ENCODE results near the gene WASF3.

The WASF3 gene

DNA sequence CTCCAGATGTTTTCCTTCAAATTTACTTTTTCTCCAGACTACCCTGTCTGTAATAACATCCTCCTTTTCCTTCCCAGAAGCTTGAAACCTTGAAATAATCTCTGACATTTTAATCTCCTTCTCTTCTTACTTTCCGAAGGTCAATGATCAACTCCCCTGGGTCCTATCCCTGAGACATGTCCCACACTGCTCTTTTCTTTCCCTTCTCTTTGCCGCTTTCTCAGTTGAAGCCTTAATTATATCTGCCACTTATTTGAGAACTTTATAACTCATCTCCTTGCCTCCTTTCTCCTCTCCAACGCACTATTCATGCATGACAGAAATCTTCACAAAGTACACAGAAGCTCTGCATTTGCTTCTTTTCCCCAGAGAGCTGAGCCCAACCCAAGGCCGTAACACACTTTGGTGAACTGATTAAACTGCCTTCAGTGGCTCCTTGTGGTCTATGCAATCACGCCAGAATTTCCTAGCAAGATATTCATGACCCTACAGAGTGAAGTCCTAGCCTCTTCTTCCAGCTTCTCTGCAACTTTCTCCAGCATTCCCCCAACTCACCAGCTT lies 9.2 kb upstream of the WASF3 start:
- no peak for DNase-seq

DNA sequence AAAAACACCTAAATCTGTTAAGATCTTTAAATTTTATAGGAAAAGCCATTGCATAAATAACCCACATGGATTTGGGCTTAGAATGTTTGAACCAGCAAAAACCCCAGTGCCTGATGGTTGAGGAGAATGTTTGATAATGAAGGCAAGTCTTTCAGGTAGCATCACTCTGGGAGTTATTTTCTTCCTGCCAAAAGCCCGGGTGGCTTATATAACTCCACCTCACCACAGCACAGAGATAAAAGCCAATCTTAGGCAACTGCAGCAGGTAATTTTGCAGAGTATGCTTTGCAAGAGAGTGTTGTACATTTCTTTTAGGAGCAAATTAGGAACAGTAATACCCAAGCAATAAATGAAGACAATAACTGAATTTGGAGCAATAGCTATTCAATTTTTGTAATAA lies 7.8 kb upstream of the WASF3 start:
- no peak for DNase-seq

DNA sequence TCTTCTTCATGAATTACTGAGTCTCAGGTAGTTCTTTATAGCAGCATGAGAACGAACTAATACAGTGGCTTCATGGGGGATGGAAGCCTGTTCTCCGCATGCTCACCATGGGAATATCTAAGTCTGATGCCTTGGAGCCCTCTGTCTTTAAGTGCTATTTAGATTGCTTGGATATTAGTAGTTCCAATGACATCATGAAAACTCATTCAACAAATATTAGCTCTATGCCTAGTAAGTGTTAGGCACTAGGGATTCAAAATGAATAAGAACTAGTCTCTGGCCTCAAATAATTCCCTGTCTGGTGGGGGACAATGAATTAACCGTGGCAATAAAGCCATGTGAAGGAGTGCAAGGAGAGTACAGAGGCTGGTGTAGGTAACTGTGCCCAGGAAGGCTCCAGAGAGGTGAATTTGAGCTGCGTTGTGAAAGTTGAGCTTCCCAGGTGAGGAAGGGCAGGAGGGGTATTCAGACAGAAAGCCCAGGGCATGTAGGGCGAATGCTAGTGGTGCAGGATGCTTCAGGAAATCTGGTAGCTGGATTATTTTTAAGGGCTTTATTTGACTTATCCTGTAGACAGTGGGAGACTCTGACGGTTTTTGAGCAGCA lies 6.1 kb upstream of the WASF3 start:
- DNase-seq: no peak

DNA sequence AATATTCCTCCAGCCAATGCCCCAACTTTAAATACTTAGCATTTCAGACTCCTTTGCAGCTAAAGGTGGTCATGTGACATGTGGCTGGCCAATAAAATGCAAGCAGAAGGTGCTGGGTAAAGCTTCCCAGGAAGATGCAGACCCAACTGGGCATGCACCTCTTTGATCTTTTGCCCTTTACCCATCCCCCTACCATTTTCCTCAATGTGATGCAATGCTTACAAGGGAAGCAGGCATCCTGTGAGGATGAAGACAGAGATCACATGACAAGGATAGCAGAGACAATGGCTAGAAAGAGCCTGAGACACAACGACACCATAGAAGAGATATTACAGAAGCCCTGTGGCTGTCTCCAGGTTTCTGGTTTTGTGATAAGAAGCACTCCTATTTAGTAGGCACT lies 2.1 kb upstream of the WASF3 start:
- no peak for DNase-seq

DNA sequence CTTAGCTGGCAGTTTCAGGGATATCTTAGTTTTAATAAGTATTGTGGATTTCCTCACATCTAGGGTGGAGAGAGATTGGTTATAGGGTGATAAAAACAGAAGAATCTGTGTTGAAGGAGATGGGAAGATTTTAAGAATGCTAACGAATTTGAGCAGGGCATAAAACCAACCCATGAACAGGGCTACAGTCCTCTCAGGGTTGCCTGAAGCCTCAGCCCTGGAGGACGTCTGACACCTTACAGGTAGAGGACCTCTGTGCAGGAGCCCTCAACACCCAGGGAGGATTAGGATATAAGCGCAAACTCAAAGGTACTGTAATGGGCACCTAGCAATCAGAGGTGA lies 461 bp upstream of the WASF3 start:
- DNase-seq: no peak

DNA sequence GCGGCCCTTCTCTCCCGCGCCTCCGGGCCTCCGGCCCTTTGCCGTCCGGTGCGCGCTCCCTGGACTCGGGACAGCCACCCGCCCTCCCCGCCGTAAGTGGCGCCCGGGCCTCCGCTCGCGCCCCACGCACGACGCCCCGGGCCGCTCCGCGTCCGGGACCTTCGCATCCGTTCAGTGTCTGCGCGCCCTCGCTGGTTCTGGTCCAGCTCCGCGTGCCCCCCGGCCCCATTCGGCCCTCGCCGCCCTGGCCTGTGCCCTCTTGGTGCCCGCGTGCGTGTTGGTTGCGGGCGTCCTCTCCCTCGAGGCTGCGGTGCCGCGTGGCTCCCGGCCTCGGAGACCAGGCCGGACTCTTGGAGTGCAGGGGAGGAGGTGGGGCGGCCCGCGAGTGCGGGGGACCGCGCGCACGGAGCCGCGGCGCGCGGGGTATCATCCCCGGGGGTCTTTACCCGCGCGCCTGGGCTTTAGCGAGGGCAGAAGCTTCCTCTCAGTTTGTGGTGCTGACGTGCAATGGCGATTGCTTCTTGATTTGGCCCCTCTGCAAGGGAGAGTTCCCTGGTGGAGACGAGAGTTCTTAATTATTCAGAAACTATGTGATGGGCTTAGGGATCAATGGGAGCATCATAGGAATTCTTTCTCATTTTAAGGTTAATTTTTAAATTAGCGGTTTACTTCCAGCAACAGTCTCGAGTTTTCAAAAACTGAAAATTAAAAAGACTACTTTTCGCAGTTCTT lies 757 bp downstream of the WASF3 start:
- DNase-seq: no peak

DNA sequence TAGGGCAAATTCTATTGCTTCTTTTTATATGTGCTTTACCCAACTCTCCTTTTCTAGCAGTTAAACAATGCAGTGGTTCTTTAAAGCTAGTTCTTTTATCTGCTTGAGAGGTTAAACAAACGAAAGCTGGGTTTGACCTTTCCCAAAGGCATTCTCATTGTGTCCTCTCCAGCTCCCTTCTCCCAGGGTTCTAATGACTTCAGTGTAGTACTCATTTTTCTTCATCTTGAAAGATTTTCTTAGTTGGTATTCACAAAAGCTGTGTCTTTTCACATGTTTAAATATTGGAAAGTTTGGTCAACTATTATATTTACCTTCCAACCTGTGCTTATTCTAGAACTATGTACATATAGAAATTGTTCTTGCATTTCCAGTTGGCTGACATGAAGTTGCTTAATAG lies 1.5 kb downstream of the WASF3 start:
- no peak for DNase-seq

DNA sequence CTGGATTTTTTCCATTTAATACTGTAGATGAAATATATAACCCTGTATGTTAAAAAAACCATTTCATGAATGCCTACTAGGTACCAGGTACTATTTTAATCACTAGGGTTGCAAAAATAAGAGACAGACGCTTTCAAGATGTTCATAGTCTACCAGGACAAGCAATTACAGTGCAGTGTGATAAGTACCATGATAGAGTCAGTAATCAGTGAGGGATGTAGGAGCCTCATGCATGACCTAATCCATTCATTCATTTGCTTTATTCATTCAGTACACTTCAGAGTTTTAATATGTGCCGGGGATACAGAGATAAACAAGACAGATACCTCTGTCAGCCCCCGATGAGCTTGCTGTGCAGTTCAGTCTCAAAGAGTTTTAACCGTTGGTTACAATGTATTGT lies 3.0 kb downstream of the WASF3 start:
- no peak for DNase-seq

DNA sequence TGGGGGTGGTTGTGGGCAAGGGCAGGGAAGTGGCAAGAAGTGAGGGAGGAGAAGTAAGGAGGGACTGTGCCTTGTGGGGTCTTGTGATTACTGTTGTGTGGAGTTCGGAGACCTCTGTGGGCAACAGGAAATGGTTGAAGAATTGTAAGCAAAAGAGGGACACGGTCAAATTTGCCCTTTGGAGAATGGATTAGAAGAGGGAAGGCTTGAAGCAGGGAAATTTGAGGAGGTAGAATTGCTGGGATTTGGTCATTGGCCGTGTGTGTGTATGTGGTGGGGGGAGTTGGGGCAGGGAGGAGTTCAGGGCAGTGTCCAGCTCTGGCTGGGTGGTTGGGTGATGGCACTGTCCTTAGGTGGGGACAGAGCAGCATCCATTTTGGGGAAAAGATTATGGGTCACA lies 3.6 kb downstream of the WASF3 start:
- no peak for DNase-seq

DNA sequence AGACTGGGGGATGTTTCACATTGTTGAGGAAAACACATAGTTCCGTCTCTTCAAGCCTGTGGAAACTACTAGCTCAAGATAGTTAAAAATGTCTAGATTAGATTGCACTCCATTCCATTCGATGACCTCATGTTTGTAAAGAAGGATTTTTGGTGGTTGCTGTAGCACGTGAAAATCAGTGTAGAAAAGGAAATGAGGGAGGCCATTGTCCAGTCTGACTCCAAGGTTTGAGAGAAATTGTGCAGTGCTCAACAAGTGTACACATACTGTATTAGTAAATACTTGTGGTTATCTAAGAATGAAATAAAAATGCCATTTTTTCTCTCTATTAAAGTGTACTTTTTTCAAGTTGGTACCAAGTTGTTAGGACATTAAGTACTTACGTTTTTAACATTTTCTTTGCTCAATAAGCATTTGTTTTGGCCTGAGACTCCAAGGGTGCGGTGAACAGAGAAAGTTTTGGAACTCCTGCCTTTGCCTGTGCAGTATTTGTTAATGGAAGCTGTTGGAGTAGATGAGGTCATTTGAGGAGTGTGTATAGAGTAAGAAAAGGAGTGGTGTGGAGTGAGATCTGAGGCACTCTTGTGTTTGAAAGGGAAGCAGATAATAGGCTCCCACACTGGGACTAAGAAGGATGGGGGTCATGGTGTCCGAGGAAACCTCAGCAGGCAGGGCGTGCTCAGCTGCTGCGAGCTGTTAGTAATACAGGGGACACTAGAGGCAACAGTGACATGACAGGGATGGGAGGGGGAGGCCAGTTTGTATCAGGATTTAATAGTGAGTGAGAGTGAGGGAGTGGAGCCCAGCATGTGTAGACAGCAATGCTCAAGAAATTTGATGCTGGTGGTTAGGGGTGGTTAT lies 4.4 kb downstream of the WASF3 start:
- no peak for DNase-seq

DNA sequence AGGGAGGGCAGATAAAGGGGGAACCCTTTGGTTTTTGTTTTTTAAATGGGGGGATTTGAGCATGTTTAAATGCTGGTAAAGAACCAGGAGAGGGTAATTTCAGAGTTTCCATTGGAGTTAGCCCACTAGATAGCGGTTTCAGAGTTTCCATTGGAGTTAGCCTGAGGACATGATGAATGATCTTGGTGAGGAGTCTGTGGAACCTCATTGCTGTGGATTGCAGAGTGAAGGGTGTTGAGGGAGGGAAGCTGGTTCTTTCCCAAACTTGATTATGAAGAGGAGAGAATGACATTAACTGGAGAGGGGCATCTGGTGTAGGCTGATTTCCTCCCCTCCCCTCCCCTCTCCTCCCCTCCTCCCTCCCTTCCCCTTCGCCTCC lies 5.0 kb downstream of the WASF3 start:
- DNase-seq: no peak

DNA sequence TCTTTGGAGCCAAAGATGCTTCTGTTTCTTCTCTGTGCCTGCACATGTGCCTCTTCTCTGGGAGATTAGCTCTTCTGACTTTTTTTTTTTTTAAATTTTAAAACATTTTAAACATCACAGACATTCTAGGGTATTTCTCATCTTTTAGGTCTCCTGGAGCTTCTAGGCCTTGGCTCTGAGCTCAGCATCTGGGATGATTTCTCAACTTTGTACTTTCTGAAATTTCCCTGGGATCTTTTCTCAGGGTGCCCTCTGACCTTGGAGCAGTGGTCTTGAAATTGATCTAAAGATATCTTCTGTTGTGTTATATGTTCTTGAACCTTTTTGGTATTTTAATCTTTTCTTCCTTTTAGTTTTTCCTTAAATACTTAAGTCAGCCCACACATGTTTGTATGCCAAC lies 6.2 kb downstream of the WASF3 start:
- no peak for DNase-seq

DNA sequence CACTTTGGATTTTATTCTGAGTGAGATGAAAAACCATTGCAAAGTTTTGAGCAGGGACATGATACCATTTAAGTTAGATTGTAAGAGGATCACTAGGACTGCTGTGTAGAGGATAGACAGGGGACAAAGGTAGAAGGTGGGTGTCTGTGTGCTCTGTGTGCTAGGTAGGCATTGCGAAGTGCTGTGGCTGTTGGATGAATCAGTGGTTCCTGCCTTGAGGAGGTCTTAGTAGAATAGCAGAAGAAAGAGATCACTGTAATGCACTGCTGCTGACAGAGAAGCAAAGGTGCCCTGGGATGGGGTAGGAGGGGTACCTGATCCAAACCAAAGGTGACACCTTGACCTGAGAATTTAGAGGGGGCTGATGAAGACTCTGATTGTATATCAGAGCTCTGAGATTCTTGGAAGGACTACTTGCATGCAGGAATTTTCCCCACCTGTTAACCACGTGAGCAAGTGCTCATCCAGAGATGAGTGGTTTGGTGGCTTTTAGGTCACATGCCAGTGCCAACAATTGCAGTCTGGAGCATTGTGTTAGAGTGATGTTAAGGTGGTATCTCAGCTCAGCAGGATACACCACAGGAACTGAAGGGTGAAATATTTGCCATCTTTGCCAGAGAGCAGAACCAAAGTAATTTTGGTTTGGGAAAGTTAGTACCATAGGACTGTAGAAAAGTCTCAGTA lies 10.8 kb downstream of the WASF3 start:
- no peak for DNase-seq

DNA sequence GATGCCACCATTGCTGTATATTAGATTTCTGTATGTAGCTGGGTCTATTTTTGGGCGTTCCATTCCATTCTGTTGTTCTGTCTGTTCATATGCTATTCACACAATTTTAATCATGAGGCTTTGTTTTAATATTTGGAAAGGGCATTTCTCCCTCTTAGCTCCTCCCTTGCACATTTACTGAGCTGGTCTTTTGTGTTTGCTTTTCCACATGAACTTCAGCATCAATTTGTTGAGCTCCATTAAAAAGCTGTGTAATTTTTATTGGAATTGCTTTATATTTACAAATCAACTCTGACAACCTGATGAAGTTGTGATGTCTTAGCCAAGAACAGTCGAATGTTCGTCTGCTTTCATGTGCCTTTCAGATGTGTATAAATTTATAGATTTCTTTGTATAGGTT lies 14.0 kb downstream of the WASF3 start:
- no peak for DNase-seq

DNA sequence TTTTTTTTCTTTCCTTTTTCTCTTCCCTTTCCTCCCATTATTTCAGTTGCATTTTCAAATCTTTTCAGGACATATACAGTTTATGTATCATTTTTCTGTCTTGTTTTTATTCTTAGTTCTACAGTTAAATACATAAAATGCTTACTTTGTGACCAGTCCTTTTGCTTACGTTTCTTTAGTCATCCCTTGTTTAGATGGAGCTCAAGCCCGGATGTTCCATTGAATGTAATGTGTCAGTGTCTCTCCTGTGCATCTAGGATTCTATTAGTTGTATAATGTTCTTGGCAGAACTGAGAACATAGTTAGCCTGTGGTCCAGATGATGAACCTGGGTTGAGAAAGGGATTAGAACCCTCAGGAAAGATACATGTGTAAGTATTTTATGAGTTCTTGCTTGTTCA lies 17.8 kb downstream of the WASF3 start:
- no peak for DNase-seq

DNA sequence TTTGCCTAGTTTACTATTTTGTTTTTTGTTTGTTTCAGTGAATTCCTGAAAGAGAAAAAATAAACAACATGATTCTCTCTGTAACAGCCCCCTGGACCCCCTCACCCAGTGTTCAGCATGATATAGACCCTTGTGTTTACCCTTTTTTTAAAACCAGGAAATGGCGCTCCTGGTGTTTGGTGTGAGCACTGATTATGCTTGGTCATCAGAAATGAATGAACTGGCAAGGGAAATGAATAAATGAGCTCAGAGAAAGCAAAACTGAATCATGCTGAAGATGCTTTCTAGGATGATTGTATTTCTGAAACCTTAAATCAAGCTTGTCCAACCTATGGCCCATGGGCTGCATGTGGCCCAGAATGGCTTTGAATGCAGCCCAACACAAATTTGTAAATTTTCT lies 22.1 kb downstream of the WASF3 start:
- no peak for DNase-seq

DNA sequence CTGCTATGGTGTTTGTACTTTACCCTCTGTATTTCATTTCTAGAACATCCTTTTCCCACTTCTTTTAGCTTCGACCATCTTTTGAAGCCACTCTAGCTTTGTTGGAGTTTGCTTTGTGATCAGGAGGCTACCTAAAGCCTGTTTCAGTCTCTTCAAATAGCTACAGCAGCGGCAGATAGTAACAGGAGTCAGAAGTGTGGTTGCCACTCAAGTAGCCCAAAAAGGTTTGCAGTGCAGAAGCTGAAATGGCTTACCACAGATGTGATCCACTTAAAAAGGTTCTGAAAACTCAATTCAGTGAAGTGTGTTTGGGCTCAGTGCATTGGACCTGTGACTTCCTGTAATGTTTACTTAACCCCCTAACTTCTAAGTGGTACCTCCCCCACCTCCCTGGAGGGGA lies 26.2 kb downstream of the WASF3 start:
- DNase-seq: no peak

DNA sequence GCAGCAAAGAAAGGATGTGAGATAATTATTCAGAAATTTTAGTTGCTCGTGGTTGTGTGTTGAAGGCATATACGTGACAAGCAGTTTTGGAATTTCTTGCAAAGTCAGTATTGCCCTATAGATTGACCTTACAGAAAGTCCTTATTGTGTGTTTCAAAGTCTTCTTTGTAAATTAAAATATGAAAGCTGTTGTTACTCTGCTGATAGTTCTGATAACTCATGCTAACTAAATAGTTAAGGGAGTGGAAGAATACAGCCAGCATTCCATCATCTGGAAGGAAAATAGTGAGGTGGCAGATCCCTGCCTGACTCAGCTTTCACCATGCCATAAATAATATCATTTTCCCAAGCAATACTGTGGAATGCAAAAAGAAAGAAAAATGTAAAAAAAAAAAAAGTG lies 27.2 kb downstream of the WASF3 start:
- DNase-seq: no peak

DNA sequence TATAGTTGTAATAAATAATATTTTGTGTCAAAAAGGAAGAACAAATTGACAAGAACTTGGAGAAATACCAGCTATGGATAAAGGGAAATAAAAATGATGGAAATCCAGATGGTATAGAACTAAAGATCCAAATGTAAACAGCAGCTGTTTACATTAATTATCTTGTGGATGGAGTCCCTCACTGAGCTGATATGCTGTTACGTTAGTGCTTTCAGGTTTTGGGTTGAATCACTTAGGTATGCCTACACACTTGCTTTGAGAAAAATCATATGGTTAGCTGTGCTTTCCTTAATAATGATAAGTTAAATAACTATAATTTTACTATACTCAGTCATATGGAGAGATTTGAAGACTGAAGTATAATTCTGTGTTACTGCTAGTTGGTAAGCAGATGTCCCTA lies 27.7 kb downstream of the WASF3 start:
- DNase-seq: no peak

DNA sequence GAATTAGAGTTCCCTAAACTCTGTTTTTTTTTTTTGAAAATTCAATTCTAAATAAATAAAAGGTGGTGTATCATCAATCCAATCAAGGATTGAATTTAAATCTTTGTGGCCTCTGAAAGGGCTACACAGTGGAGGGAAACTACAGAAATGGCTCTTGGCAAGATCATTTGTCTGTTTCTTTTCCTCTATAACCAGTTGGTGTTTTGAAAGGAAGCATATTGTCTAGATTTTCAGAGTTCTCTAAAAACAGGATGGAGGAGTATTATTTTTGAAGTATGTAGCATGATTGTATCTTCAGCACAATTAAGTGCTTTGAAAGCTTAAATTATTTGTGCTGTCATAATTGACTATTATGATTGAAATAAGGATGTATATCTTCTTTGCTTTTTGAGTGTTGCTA lies 29.8 kb downstream of the WASF3 start:
- no peak for DNase-seq

DNA sequence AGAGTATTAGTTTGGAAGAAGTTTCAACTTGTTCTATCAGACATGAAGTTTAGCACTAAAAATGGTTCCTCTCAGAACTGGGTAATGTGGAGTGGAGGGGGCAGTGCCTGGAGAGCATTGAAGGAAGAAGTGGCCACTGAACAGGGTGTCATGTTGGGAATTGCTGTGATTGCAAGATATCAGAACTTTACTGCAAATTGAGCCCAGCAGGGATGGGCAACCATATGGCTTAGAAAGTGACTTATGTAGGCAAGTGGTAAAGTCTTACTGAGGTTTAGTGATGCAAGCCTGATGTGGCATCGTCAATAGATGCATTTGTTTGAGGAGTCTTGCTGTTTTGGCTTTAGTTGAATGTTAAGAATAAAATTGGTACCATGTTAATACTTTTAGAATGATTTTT lies 31.7 kb downstream of the WASF3 start:
- no peak for DNase-seq

DNA sequence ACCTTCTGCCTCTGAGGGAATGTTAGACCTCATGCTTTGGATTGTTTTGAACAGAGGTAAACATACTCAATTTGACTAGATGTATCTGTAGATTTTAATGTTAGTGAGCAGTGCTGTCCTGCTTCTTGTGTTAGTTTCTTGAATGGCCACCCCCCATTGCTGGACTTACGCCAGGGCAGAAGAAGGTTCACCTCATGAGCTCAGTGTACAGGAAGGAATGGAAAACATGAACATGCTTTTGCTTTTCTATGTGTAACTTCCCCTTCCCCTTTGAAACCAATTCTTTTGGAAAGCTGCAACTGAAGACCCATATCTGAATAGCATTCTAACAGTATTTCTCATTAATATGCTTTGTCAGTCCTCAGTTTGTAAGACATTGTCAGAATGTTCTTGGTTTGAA lies 32.3 kb downstream of the WASF3 start:
- DNase-seq: no peak

DNA sequence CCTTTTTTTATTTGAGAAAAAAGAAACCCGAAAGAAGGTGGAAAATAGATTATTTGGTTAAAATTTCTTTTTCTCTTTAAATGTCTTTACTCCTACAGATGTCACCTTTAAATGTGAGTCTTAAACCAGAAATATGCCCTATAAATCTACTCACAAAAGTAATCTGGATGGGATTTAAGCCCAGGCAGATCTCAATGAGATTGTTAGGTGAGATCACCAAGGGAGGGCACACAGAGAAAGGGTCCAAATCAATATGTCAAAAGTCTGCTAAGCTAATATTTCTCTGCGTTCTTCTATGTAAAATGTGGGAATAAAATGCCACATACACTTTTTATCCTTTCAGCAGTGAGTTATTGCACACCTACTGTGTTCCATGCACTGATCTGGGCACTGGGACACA lies 32.9 kb downstream of the WASF3 start:
- DNase-seq: no peak

DNA sequence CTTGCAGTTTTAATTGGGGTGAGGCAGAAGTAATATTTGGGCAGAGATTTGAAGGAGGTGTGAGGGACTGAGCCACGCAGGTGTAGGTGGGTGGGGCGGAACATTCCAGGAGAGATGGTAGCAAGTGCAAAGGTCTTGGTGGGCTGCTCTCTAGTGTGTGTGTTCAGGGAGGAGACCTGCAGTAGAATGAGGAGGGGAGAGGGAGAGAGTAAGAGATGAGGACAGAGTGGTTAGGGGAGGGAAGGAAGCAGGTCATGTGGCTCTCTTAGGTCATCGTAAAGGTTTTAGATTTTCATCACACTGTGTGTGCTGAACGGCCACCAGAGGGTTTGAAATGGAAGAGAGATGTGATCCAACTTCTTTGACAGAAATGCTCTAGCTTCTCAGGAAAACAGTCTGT lies 33.5 kb downstream of the WASF3 start:
- no peak for DNase-seq

Data from NCI-H1930 (cell line).